HG03175 (cell line): Measurements from ENCODE around the gene SH2D5.

Experiments used
- ATAC-seq: cut with Tn5 transposase; IDR thresholded peaks from one replicate; pipeline ENCODE4 v1.9.1; 2021; ENCODE audit warnings: mild to moderate bottlenecking, moderate library complexity; ENCODE audit not compliant: unreplicated experiment

The SH2D5 gene

GRCh38 chr1:20732588-20733359, at the start of gene SH2D5:
TSS of gene SH2D5 (minus strand) at chr1:20732703. CDS start at chr1:20728044, 4,659 bp downstream.
- ATAC-seq, result peak; percentile 51

- ATAC-seq, result no peak
These were observed 43.2 kb upstream of the SH2D5 start for GRCh38 chr1:20775700-20776099.

- ATAC-seq, result no peak
These were observed 39.3 kb upstream of the SH2D5 start for GRCh38 chr1:20771780-20772179.

- ATAC-seq, result no peak
These were observed 38.0 kb upstream of the SH2D5 start for GRCh38 chr1:20770314-20771087.

- ATAC-seq, result no peak
These were observed 34.8 kb upstream of the SH2D5 start for GRCh38 chr1:20767271-20767670.

GRCh38 chr1:20763417-20763816, 30.9 kb upstream of the SH2D5 start:
- no peak for ATAC-seq

- no peak for ATAC-seq
These were observed 27.8 kb upstream of the SH2D5 start for GRCh38 chr1:20760322-20760721.

- ATAC-seq, result no peak
These were observed 21.1 kb upstream of the SH2D5 start for GRCh38 chr1:20753589-20753988.

GRCh38 chr1:20751462-20751990, 19.0 kb upstream of the SH2D5 start:
- no peak for ATAC-seq

GRCh38 chr1:20742671-20743070, 10.2 kb upstream of the SH2D5 start:
- no peak for ATAC-seq

GRCh38 chr1:20740781-20741180, 8.3 kb upstream of the SH2D5 start:
- no peak for ATAC-seq

- no peak for ATAC-seq
These were observed 6.7 kb upstream of the SH2D5 start for GRCh38 chr1:20739225-20739624.

GRCh38 chr1:20735581-20736111, 3.1 kb upstream of the SH2D5 start:
- no peak for ATAC-seq

- no peak for ATAC-seq
These were observed 965 bp upstream of the SH2D5 start for GRCh38 chr1:20733360-20733975.

- peak; percentile 37 for ATAC-seq
These were observed 374 bp downstream of the SH2D5 start for GRCh38 chr1:20732071-20732587.

GRCh38 chr1:20731057-20731991, 1.2 kb downstream of the SH2D5 start:
- ATAC-seq, result peak; percentile 17

GRCh38 chr1:20730690-20731056, 1.8 kb downstream of the SH2D5 start:
- no peak for ATAC-seq

GRCh38 chr1:20729990-20730689, 2.4 kb downstream of the SH2D5 start:
- ATAC-seq, result no peak

- no peak for ATAC-seq
These were observed 3.2 kb downstream of the SH2D5 start for GRCh38 chr1:20729155-20729931.
